Aorta (tissue), 5 donors: ENCODE data around the gene MAP2K3. TPM values are rescaled to one million over a fixed set of nuclear protein-coding genes. Genes with fewer than 3 reads are reported as not detected.
"Not testable (repeated sequence)": the region's sequence is repeated elsewhere in the genome, so short reads cannot be mapped to it uniquely, and the experiment has no call there.

Experiments
- ATAC-seq: fragments of 200-7000 bp; cut with Tn5 transposase; one replicate; pipeline ENCODE4 v1.9.1; 2022; ENCODE audit warnings: moderate library complexity; ENCODE audit not compliant: low FRiP score
- DNase-seq, 2 donors: peaks; one replicate each; pipeline ENCODE4 v3.0.0-alpha.2; 2020
- H3K27ac ChIP-seq, 2 donors: one replicate each; pipeline ENCODE4 v1.5.1; 2013; ENCODE audit warnings: low read length in 2 of 2, mild to moderate bottlenecking in 2 of 2, moderate library complexity in 2 of 2, control low read depth in 1 of 2, inconsistent platforms in 1 of 2, low read depth in 1 of 2
- H3K27me3 ChIP-seq, 2 donors: one replicate each; pipeline ENCODE4 v1.6.1; 2013; ENCODE audit warnings: control low read depth in 1 of 2, low read length in 1 of 2, mild to moderate bottlenecking in 1 of 2, moderate library complexity in 1 of 2; ENCODE audit not compliant: insufficient read depth in 2 of 2, control insufficient read depth in 1 of 2
- H3K36me3 ChIP-seq, 2 donors: one replicate each; pipeline ENCODE4 v1.6.1; 2013; ENCODE audit warnings: control low read depth in 1 of 2, low read length in 1 of 2, mild to moderate bottlenecking in 1 of 2; ENCODE audit not compliant: insufficient read depth in 2 of 2, control insufficient read depth in 1 of 2
- H3K4me1 ChIP-seq, 2 donors: one replicate each; pipeline ENCODE4 v1.6.1; 2013; ENCODE audit warnings: low read length in 2 of 2, control low read depth in 1 of 2, mild to moderate bottlenecking in 1 of 2, moderate library complexity in 1 of 2; ENCODE audit not compliant: insufficient read depth in 2 of 2, control insufficient read depth in 1 of 2
- H3K4me3 ChIP-seq, 2 donors: one replicate each; pipeline ENCODE4 v1.5.1; 2013; ENCODE audit warnings: low read length in 2 of 2, control low read depth in 1 of 2, mild to moderate bottlenecking in 1 of 2
- H3K9me3 ChIP-seq: one replicate; pipeline ENCODE4 v1.6.1; 2013; ENCODE audit warnings: mild to moderate bottlenecking, low read length; ENCODE audit not compliant: control insufficient read depth
- WGBS, 2 donors: extraction: QIAGEN DNeasy Blood & Tissue Kit; methylation state at CpG; one replicate each; pipeline ENCODE4 v1.1.7; 2013; 5-methylcytosine and 5-hydroxymethylcytosine counted together
- intact Hi-C, 2 donors: fragments of 100-400 bp; cut with DNase I; formaldehyde crosslinking; loops; one replicate each; pipeline versions ENCODE4 v1.14.2 to v1.15.0; 2022
- polyA plus RNA-seq, 2 donors: library from polyadenylated mRNA; stranded (reverse); fragments of 200-250 nt; gene quantifications; one replicate each; pipeline ENCODE4 v1.2.3, GENCODE V29; 2013
- total RNA-seq, 2 donors: library from RNA; stranded (reverse); fragmentation: NEBNext Ultra II Directional; extraction: Animal tissue kit (Norgen Biotek cat#: 25700); gene quantifications; one replicate each; pipeline ENCODE4 v1.2.1, GENCODE V29; 2021
- donor health status: healthy with polysubstance abuse.
- donor health status: Bipolar disorder and iron deficiency.
- donor health status: DM: no; HTN: no; CAD: no.
- donor health status: DM: no; HTN: no; CAD: no.
- donor health status: DM: yes; HTN: yes; CAD: no.

Gene MAP2K3
- total and polyA plus RNA-seq, 4 donors, result 21.8 to 82.6 (median 50.1) TPM

- 61 to 71% methylated on average over 8 of the region's 8 CpGs for WGBS, 2 donors
- H3K4me3 ChIP-seq, H3K9me3 ChIP-seq, H3K36me3 ChIP-seq, H3K27ac ChIP-seq, H3K27me3 ChIP-seq, intact Hi-C loops, ATAC-seq, H3K4me1 ChIP-seq: not testable (repeated sequence)
- peak; percentile 23 to 41 for DNase-seq
These were observed 22.2 kb downstream of the MAP2K3 start for GRCh38 chr17:21306611-21307272.

GRCh38 chr17:21307273-21307625 lies 22.7 kb downstream of the MAP2K3 start:
- H3K27ac ChIP-seq, DNase-seq, H3K27me3 ChIP-seq, H3K4me3 ChIP-seq, intact Hi-C loops, H3K36me3 ChIP-seq, H3K4me1 ChIP-seq, ATAC-seq, H3K9me3 ChIP-seq: not testable (repeated sequence)
- WGBS, 2 donors, result 23 to 77% methylated on average over 3 to 5 of the region's 5 CpGs

- H3K4me3 ChIP-seq, H3K27me3 ChIP-seq, H3K9me3 ChIP-seq, ATAC-seq, H3K4me1 ChIP-seq, H3K36me3 ChIP-seq, H3K27ac ChIP-seq, intact Hi-C loops: not testable (repeated sequence)
- 95 to 96% methylated on average over 6 of the region's 6 CpGs for WGBS, 2 donors
- peak; percentile 21 to 58 for DNase-seq
These were observed 24.4 kb downstream of the MAP2K3 start for GRCh38 chr17:21308931-21309381.

GRCh38 chr17:21310061-21310765 lies 25.7 kb downstream of the MAP2K3 start:
- H3K9me3 ChIP-seq, H3K27me3 ChIP-seq, H3K4me3 ChIP-seq, H3K36me3 ChIP-seq, H3K4me1 ChIP-seq: not testable (repeated sequence)
- ATAC-seq, result peak; percentile 34
- peak overlapping the region in 1 of 2 donors; percentile 48 for H3K27ac ChIP-seq
- peak; percentile 61 to 80 for DNase-seq
- WGBS, 2 donors, result 47 to 72% methylated on average over 15 to 16 of the region's 16 CpGs
- intact Hi-C loops, result loop anchor here in 1 of 2 donors (5.0 to 10.0 kb wide), 2 partner anchors 145 to 202 kb away; no protein-coding TSS in a partner anchor

- ATAC-seq, result peak; percentile 85
- H3K9me3 ChIP-seq, H3K36me3 ChIP-seq, H3K27me3 ChIP-seq, H3K4me1 ChIP-seq, H3K4me3 ChIP-seq: not testable (repeated sequence)
- intact Hi-C loops, result loop anchor here in 1 of 2 donors (5.0 to 10.0 kb wide), 2 partner anchors 144 to 201 kb away; no protein-coding TSS in a partner anchor
- H3K27ac ChIP-seq, result peak overlapping the region in 1 of 2 donors; percentile 48
- 18 to 46% methylated on average over 19 to 22 of the region's 22 CpGs for WGBS, 2 donors
- peak; percentile 77 to 88 for DNase-seq
These were observed 26.5 kb downstream of the MAP2K3 start for GRCh38 chr17:21310766-21311602.

GRCh38 chr17:21313320-21313719 lies 28.8 kb downstream of the MAP2K3 start:
- intact Hi-C loops, result loop anchor here in 1 of 2 donors (5.0 to 10.0 kb wide), 2 partner anchors 141 to 199 kb away; no protein-coding TSS in a partner anchor
- H3K4me1 ChIP-seq, result no peaks in the 10 kb centered on the region
- WGBS, 2 donors, result 81 to 88% methylated on average over 4 to 5 of the region's 5 CpGs
- no peak overlapping the region for H3K27ac ChIP-seq
- DNase-seq (peak; percentile 30 to 65), ATAC-seq (no peak)
- H3K36me3 ChIP-seq, result peaks cover 2 to 7% of the 10 kb centered on the region in 2 donors
- H3K4me3 ChIP-seq, result no peak overlapping the region
- no peaks in the 10 kb centered on the region for H3K27me3 ChIP-seq
- peaks cover 1% of the 10 kb centered on the region for H3K9me3 ChIP-seq

- not testable (repeated sequence) for H3K36me3 ChIP-seq, H3K27ac ChIP-seq, H3K4me1 ChIP-seq, ATAC-seq, H3K27me3 ChIP-seq, H3K9me3 ChIP-seq, H3K4me3 ChIP-seq
- peak in 1 of 2 donors; percentile 39 for DNase-seq
- 94 to 100% methylated on average over 2 of the region's 2 CpGs for WGBS, 2 donors
- intact Hi-C loops, result loop anchor here in 1 of 2 donors (5.0 to 10.0 kb wide), 2 partner anchors 141 to 199 kb away; no protein-coding TSS in a partner anchor
These were observed 29.2 kb downstream of the MAP2K3 start for GRCh38 chr17:21313761-21314160.

GRCh38 chr17:21314261-21314664 lies 29.8 kb downstream of the MAP2K3 start:
- ATAC-seq, H3K27me3 ChIP-seq, H3K36me3 ChIP-seq, H3K9me3 ChIP-seq, H3K27ac ChIP-seq, H3K4me1 ChIP-seq, H3K4me3 ChIP-seq: not testable (repeated sequence)
- intact Hi-C loops, result loop anchor here in 1 of 2 donors (5.0 to 10.0 kb wide), 2 partner anchors 141 to 198 kb away; no protein-coding TSS in a partner anchor
- 48 to 56% methylated on average over 7 of the region's 7 CpGs for WGBS, 2 donors
- DNase-seq, result peak; percentile 37 to 77
